Effector memory CD4-positive, alpha-beta T cell (primary cell): ENCODE data around the gene IGSF11.

Experiments used
- DNase-seq, 3 donors: peaks; one replicate each; pipeline ENCODE4 v3.0.0-alpha.2; 2020
- H3K27ac ChIP-seq: 2 replicates; pipeline ENCODE4 v1.7.0; 2013; ENCODE audit warnings: mild to moderate bottlenecking, low read length, moderate library complexity; ENCODE audit not compliant: insufficient read depth, poor library complexity, severe bottlenecking
- H3K27me3 ChIP-seq: replicated peaks from 2 replicates; pipeline ENCODE4 v1.7.0; 2013; ENCODE audit warnings: mild to moderate bottlenecking, low read length; ENCODE audit not compliant: insufficient read depth, control insufficient read depth, poor library complexity, severe bottlenecking
- H3K36me3 ChIP-seq: 2 replicates; pipeline ENCODE4 v1.7.0; 2013; ENCODE audit warnings: mild to moderate bottlenecking, low read length, moderate library complexity; ENCODE audit not compliant: control insufficient read depth, insufficient read depth
- H3K4me1 ChIP-seq: 2 replicates; pipeline ENCODE4 v1.7.0; 2013; ENCODE audit warnings: low read length, mild to moderate bottlenecking; ENCODE audit not compliant: control insufficient read depth, insufficient read depth, poor library complexity, severe bottlenecking
- H3K4me3 ChIP-seq: 2 replicates; pipeline ENCODE4 v1.7.0; 2013; ENCODE audit warnings: low read length, low read depth, mild to moderate bottlenecking; ENCODE audit not compliant: insufficient read depth, poor library complexity, severe bottlenecking
- H3K9me3 ChIP-seq: 2 replicates; pipeline ENCODE4 v1.7.0; 2013; ENCODE audit warnings: mild to moderate bottlenecking, low read length, moderate library complexity; ENCODE audit not compliant: control insufficient read depth

IGSF11 gene

DNA sequence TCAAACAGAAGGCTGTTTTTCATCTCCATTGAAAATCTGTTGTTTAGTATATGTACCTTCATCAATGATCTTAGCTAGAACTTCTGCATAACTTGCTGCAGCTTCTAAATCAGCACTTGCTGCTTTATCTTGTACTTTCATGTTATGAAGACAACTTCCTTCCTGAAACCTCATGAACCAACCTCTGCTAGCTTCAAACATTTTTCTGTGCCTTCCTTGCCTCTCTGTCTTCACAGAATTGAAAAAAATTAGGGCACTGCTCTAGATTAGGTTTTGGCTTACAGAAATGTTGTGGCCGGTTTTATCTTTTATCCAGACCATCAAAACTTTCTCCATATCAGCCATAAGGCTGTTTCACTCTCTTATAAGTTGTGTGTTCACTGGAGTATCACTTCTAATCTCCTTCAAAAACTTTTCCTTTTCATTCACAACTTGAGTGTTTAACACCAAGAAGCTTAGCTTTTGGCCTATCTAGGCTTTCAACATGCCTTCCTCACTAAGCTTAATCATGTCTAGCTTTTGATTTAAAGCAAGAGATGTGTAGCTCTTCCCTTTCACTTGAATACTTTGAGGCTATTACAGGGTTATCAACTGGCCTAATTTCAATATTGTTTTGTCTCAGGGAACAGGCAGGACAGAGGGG is 78.6 kb downstream of the IGSF11 start:
- H3K27me3 ChIP-seq: no peaks in the 10 kb centered on the region
- no peak for DNase-seq

DNA sequence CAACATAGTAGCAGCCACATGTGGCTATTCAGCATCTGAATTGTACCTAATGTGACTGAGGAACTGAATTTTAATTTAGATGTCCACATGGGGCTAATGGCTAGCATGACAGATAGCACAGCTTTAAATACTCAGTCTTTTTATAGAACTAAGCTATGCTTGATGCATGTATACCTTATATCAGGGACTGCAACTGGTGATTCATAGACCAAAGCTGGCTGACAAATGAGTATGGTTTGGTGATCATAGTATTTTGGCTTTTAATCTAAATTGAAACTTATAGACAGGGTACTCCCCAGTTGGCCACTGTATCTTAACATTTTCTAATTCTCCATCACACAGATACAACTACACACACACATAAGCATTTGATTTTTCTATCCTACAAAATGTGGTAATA is 83.6 kb downstream of the IGSF11 start:
- no peaks in the 10 kb centered on the region for H3K9me3 ChIP-seq
- no peaks in the 10 kb centered on the region for H3K36me3 ChIP-seq
- no peaks in the 10 kb centered on the region for H3K27me3 ChIP-seq
- H3K4me1 ChIP-seq: peaks cover 3% of the 10 kb centered on the region
- DNase-seq: no peak
- H3K4me3 ChIP-seq: no peak overlapping the region
- H3K27ac ChIP-seq: no peak overlapping the region

More for the DNA sequence above, 78.6 kb downstream of the IGSF11 start:
- Histone ChIP-seq H3K36me3 (no peaks in the 10 kb centered on the region), H3K4me1 (peaks cover 8% of the 10 kb centered on the region), H3K4me3 (no peak overlapping the region), H3K27ac (no peak overlapping the region), H3K9me3 (no peaks in the 10 kb centered on the region)

DNA sequence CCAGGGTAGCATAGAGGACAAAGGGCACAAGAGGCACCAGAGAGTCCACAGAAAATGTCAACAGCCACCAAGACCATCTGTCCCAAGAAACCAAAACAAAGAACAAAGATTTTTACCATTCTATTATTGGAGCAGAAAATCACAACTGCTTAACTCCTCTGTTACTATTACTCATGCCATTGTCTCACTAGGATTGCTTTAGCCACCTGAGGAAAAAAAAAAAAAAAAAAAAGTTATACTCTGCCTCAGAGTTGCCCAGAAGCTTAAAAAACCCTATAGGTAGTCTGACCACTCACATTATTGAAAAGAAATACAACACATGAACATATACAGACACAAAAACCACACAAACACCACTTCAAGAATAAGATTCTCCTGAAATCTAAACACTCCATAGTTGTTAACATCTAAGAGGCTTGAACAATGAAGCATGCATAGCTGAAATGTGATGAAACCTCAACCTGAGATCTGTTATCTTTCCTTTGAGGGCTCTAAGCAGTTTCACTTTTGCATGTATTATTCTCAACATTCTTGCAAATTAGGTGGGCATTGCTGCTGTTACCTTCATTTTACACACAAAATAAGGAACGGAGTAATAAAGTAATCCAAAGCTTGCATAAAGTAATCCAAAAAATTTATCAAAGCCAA is 85.4 kb downstream of the IGSF11 start:
- Histone ChIP-seq H3K36me3 (no peaks in the 10 kb centered on the region), H3K4me1 (no peaks in the 10 kb centered on the region), H3K27me3 (no peaks in the 10 kb centered on the region), H3K4me3 (no peak overlapping the region), H3K9me3 (no peaks in the 10 kb centered on the region), H3K27ac (no peak overlapping the region)
- no peak for DNase-seq

DNA sequence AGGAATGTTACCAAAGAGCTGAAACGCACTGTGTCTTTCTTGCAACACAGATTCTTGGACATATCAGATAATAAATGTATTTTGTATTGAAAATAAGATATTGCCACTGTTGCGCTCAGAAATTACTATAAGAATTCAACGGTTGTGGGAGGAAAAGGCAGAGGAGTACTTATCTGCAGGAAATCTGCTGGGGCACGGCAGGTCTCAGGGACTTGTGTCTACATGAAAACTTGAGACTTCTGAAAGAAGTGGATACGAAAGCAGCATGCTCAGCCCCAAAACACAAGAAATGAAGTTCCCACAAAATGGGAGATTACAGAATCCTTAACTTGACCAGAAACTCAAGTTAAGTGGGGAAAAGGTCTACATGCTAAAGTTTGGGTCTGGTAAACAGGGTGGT is 86.5 kb downstream of the IGSF11 start:
- H3K27me3 ChIP-seq: no peaks in the 10 kb centered on the region
- no peak overlapping the region for H3K27ac ChIP-seq
- no peak overlapping the region for H3K4me3 ChIP-seq
- H3K36me3 ChIP-seq: no peaks in the 10 kb centered on the region
- H3K4me1 ChIP-seq: no peaks in the 10 kb centered on the region
- H3K9me3 ChIP-seq: no peaks in the 10 kb centered on the region
- no peak for DNase-seq

DNA sequence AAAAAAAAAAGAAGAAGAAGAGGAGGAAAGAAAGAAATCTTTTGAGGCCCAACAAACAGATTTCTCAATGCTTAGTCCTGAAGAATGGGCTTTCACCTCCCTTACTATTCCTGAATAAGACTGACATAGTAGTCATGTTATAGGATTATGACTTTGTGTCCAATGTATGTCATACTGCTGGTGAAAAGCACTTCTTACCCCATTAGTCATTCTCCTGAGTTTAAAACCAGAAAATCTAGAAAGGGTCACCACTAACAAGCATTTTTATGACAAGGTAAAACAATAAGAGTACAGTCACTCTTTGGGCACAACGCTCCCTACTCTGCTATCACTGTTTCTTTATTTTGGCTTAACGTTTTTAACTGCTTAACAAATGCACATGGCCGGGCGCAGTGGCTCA is 88.2 kb downstream of the IGSF11 start:
- H3K4me1 ChIP-seq: no peaks in the 10 kb centered on the region
- H3K36me3 ChIP-seq: no peaks in the 10 kb centered on the region
- H3K4me3 ChIP-seq: no peak overlapping the region
- no peak for DNase-seq
- H3K27ac ChIP-seq: no peak overlapping the region
- no peaks in the 10 kb centered on the region for H3K9me3 ChIP-seq
- no peaks in the 10 kb centered on the region for H3K27me3 ChIP-seq

DNA sequence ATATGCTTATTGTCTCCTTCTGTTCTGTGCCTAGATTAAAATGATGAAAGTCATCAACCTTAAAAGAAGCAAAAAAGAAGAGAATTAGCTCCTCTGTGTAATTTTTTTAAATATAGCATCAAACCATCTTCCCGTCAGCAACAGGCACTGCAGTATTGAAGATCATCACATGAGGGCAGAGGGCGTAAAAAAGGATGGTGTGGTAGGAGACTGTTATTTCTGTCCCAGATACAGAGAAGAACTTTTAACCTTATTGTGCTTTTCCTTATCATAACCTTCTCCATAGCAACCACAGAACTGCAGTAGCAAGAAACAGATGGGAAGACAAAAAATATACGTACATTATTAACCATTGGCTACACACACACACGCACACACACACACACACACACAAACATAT is 88.8 kb downstream of the IGSF11 start:
- no peaks in the 10 kb centered on the region for H3K9me3 ChIP-seq
- no peaks in the 10 kb centered on the region for H3K36me3 ChIP-seq
- no peak for DNase-seq
- H3K27me3 ChIP-seq: no peaks in the 10 kb centered on the region
- no peak overlapping the region for H3K4me3 ChIP-seq
- H3K4me1 ChIP-seq: no peaks in the 10 kb centered on the region
- H3K27ac ChIP-seq: no peak overlapping the region

DNA sequence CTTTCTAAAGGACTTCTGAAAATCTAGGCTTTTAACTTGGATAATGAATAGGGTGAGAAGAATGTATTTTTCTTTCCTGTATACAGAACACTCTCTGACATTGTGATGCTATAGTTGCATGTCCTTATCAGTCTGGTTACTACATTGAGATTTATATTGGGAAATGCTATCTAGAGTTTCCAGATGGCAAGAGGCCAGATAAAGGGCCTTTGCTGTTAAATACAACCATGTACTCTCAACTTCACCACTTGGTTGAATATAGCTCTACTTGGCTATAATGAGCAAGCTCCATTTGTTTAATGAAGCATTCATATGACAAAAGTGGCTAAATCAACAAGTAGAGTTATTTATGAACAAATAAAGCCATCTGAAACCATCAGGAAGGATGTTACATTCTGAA is 91.0 kb downstream of the IGSF11 start:
- no peaks in the 10 kb centered on the region for H3K36me3 ChIP-seq
- H3K27me3 ChIP-seq: no peaks in the 10 kb centered on the region
- no peak overlapping the region for H3K27ac ChIP-seq
- no peak overlapping the region for H3K4me3 ChIP-seq
- no peak for DNase-seq
- no peaks in the 10 kb centered on the region for H3K4me1 ChIP-seq
- H3K9me3 ChIP-seq: no peaks in the 10 kb centered on the region

DNA sequence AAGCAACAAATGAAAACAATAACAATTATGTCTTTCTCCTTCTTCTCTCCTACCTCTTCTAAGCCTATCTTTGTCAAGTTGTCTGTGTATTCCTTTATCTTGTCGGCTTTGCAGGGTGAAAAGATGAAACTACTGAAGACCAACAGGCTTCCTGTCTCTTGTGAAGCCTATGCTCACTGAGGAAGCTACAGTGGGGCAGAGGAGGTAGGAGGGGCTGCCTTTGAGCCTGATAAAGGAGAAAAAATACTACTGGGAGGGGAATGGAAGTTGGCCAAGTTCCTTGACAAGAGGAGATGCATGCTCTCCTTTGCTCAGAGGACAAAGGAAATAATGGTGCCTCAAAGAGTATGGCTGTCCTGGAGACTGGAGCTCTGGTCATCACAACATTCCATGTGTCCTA is 92.0 kb downstream of the IGSF11 start:
- Histone ChIP-seq H3K27ac (no peak overlapping the region), H3K27me3 (no peaks in the 10 kb centered on the region), H3K4me3 (no peak overlapping the region), H3K9me3 (no peaks in the 10 kb centered on the region), H3K36me3 (no peaks in the 10 kb centered on the region), H3K4me1 (no peaks in the 10 kb centered on the region)
- DNase-seq: no peak

DNA sequence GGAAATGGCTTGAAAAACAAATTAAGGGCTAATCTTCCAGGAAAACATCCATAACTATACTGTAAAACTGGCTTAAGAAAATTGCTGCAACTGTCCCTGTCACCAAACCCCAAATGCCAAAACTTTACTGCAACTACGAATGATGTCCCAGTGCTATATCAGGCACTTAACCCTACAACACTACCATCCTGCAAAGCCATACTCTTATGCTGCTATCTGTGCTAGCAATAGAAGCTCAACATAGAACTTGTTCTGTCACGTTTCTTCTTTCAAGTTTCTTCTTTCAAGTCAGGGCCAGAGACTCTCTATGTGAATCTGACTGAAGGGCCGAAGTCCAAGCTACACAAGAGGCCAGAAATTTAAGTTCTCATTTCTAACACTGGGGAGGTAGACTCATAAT is 92.5 kb downstream of the IGSF11 start:
- Histone ChIP-seq H3K27ac (no peak overlapping the region), H3K4me3 (no peak overlapping the region), H3K36me3 (no peaks in the 10 kb centered on the region), H3K27me3 (no peaks in the 10 kb centered on the region), H3K4me1 (no peaks in the 10 kb centered on the region), H3K9me3 (no peaks in the 10 kb centered on the region)
- no peak for DNase-seq

DNA sequence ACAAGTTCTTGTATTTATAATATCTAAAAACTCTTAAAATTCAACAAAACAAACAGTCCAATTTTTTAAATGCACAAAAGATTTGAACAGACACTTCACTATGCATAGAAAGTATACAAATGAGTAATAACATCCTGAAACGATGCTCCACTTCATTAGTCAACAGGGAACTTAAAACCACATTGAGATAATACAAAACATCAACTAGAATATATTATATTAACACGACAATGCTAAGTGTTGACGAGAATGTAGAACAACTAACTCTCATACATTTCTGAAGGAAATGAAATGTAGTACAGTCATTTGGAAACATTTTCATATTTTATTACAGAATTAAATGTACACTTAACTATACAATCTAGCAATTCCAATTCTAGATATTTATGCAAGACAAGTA is 93.4 kb downstream of the IGSF11 start:
- DNase-seq: no peak
- Histone ChIP-seq H3K27ac (no peak overlapping the region), H3K36me3 (no peaks in the 10 kb centered on the region), H3K4me3 (no peak overlapping the region), H3K27me3 (no peaks in the 10 kb centered on the region), H3K4me1 (no peaks in the 10 kb centered on the region), H3K9me3 (no peaks in the 10 kb centered on the region)
